HG03457 (cell line): ENCODE results near the gene SERPINB2.
"Not testable (repeated sequence)": the region's sequence is repeated elsewhere in the genome, so short reads cannot be mapped to it uniquely, and the experiment has no call there.

ENCODE experiments used
- ATAC-seq: cut with Tn5 transposase; IDR thresholded peaks from one replicate; pipeline ENCODE4 v1.9.1; 2021; ENCODE audit warnings: moderate number of reproducible peaks; ENCODE audit not compliant: unreplicated experiment

Gene SERPINB2

GRCh38 chr18:63888470-63889190 is 1.1 kb downstream of the SERPINB2 start:
- no peak for ATAC-seq

GRCh38 chr18:63889626-63890025 is 2.1 kb downstream of the SERPINB2 start:
- no peak for ATAC-seq

GRCh38 chr18:63890237-63890949 is 2.9 kb downstream of the SERPINB2 start:
- ATAC-seq, result no peak

DNA sequence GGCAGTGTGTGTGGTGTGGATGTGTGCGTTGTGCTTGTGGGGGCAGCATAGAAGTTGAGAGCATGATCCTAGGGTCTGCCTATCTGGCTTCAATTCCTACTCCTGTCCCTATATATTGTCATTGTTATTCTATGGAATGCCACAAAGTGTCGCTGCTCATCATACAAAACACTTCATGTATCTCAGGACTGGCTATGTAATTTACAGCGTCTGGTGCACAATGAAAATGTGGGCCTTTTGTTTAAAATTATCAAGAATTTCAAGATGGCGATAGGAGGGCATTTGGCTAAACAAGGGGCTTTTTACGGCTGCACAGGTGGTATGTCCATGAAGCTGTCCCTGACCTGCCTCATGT is 3.4 kb downstream of the SERPINB2 start:
- no peak for ATAC-seq

- no peak for ATAC-seq
These were observed 5.1 kb downstream of the SERPINB2 start for GRCh38 chr18:63892566-63892965.

- no peak for ATAC-seq
These were observed 6.7 kb downstream of the SERPINB2 start for GRCh38 chr18:63894106-63894772.

GRCh38 chr18:63895190-63895589 is 7.7 kb downstream of the SERPINB2 start:
- ATAC-seq, result no peak

- ATAC-seq, result no peak
These were observed 9.6 kb downstream of the SERPINB2 start for GRCh38 chr18:63897072-63897471.

DNA sequence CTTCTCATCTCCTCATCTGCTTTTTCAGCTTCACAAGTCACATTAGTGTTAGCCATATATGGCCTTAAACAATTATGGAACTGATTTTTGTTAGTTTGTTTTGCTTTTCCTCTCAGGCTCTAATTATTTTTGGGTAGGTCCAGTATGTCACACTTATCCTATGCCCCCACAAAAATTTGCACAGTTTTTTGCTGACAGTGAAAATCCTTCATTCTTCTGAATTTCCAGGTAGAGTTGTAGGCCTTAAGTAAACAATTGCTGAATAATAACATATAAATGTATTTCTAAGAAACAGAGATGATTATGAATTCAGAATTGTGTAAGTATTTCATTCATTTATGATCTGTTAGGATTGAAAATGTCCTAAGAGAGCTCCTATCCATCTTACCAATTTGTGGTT is 11.7 kb downstream of the SERPINB2 start:
- no peak for ATAC-seq

GRCh38 chr18:63903851-63904570 is 16.5 kb downstream of the SERPINB2 start:
- ATAC-seq, result no peak

DNA sequence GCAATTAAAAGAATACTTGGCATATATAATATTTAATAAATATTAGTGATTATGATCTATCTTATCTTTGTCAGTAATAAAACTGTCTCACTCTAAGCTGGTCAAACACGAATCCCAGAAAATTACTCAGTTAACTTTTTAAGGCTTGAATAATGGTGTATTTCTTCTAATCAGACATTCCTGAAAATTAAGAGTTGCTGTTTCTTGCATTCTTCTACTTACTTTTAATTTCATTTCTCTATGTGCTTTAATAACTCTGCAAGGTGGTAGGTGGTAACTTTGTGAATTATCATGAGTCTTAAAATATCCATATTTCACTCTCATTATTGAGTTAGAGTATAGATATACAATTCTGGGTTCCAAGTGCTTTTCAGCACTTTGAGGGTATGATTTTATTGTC is 17.2 kb downstream of the SERPINB2 start:
- no peak for ATAC-seq

DNA sequence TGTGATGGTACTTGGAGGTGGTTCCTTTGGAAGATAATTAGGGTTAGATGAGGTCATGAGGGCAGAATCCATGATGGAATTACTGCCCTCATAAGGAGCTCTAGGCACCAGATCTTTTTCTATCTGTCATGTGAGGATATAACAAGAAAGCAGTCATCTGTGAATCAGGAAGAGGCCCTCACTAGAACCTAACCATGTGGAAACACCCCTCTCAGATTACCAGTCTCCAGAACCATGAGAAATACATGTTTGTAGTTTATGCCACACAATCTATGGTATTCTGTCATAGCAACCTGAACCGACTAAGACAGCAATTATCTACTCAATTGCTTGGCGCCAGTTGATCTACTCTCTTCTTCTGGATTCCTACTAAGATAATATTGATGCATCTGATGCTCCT is 17.9 kb downstream of the SERPINB2 start:
- ATAC-seq, result no peak

DNA sequence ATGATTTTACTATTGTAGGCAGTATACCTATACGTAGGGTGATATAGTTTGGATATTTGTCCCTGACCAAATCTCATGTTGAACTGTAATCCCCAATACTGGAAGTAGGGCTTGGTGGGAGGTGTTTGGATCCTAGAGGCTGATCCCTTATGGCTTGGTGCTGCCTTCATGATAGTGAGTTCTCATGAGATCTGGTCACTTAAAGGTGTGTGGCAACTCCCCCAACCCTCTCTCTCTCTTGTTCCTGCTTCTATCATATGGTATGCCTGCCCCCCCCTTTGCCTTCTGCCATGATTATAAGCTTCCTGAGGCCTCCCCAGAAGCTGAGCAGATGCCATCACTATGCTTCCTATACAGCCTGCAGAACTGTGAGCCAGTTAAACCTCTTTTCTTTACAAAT is 18.6 kb downstream of the SERPINB2 start:
- no peak for ATAC-seq

- peak; percentile 45 for ATAC-seq
These were observed 20.2 kb downstream of the SERPINB2 start, which contains the start of gene SERPINB10 for GRCh38 chr18:63907664-63908063. Gene SERPINB10 (plus strand): TSS chr18:63907958. CDS start chr18:63915511, 7,553 bp downstream.

- ATAC-seq, result no peak
These were observed 21.4 kb downstream of the SERPINB2 start for GRCh38 chr18:63908858-63909257.

DNA sequence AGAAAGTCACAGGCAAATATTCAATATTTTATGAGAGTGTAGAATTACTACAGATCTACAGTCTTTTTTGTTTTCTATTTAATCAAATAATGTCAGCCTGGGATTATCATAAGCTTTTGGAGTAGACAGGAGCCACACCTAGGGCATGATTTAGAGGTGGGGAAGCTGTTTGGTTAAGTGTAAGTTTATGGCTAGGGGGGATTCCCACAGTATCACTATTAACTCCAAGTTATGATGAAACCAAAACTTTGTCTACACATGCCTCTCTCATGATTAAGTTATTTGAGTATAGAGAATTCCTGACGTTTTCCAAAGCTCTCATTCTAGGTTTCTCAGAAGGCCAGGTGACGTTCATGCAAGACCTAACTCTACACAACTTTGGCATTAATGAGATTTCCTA is 22.4 kb downstream of the SERPINB2 start:
- ATAC-seq, result peak; percentile 72

DNA sequence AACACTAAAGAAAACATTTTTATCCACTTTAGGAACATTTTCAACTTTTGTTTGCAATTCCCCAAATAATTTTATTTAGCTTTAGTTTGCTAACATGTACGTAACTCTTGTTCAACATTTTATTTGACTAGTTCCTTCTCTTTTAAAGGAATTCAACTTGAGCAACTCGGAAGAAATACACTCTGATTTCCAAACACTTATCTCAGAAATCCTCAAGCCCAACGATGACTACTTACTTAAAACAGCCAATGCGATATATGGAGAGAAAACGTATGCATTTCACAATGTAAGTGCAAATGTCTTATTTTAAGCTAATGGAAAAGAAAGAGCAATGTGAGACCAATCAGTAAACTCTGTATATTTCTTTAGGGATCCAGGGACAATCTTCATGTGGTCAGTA is 30.3 kb downstream of the SERPINB2 start:
- no peak for ATAC-seq

- no peak for ATAC-seq
These were observed 34.5 kb downstream of the SERPINB2 start for GRCh38 chr18:63922049-63922448.

GRCh38 chr18:63924551-63924950 is 37.0 kb downstream of the SERPINB2 start:
- no peak for ATAC-seq

DNA sequence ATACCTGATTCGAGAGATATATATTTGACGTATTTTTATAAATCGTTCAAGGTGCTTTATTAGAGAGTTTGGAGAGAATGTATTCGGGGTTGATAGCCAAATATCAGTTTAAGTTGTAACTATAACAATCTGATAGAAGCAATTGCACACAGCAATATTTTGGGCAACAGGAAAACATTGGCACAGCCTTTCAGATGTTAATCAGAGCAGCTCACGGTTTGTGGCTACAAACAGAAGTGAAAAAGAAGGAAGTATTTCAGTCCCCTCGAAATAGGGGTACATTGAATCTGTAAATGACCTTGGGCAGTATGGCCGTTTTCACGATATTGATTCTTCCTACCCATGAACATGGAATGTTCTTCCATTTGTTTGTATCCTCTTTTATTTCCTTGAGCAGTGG is 40.8 kb downstream of the SERPINB2 start:
- ATAC-seq, result no peak

DNA sequence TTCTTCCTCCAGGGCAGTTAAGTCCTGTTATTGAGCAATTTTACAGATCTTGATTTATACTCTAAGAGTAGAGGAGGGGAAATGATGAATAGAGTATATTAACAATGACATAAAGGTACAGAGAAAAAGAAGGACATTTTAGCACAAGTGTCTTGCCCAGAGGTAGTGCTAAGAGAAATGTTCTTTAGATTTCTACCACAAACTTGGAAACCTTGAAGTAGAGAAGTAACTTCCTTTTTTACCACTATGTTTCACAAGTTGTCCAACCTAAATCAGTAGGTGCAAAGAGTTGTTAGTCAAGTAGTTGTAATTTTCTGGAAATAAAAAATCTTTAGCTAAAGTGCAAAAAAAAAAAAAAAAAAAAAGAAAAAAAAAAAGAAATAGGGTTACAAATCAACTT is 41.9 kb downstream of the SERPINB2 start:
- not testable (repeated sequence) for ATAC-seq
